HEK293 (cell line): ENCODE measurements around the gene JOSD2.

Experiments
- CTCF ChIA-PET: fragments of 350-600 bp; formaldehyde crosslinking; extraction: SDS; loops from one replicate; lab custom pipeline; 2021; ENCODE audit warnings: antibody characterized with exemption; lab: Yijun Ruan, JAX
- POLR2A ChIA-PET: fragments of 300-600 bp; formaldehyde crosslinking; extraction: SDS; loops from one replicate; lab custom pipeline; 2020; ENCODE audit warnings: antibody characterized with exemption, inconsistent platforms; lab: Yijun Ruan, JAX
- H3K27ac ChIP-seq: fragments of 200-500 bp; sonication (Bioruptor generic); 2 replicates; pipeline ENCODE4 v1.5.1; 2014; ENCODE audit warnings: low read depth, low read length, control low read depth, inconsistent platforms; ENCODE audit errors: extremely low read depth
- H3K36me3 ChIP-seq, 2 experiments: fragments of 200-500 bp in 1 of 2; sonication (Bioruptor generic) in 1 of 2; 1 replicate in 1 of 2; 2 replicates in 1 of 2; pipeline ENCODE4 v1.5.1; 2014 to 2017; ENCODE audit warnings: inconsistent platforms in 2 of 2, low read length in 2 of 2; ENCODE audit not compliant: control insufficient read depth in 2 of 2, insufficient read depth in 1 of 2
- H3K4me1 ChIP-seq: fragments of 200-500 bp; sonication (Bioruptor generic); 2 replicates; pipeline ENCODE4 v1.5.1; 2014; ENCODE audit warnings: mild to moderate bottlenecking, low read length, inconsistent platforms; ENCODE audit not compliant: control insufficient read depth, insufficient read depth
- H3K4me3 ChIP-seq: 2 replicates; pipeline ENCODE4 v1.5.1; 2011; ENCODE audit warnings: low read depth, mild to moderate bottlenecking, control low read depth, low read length, moderate library complexity
- H3K9me3 ChIP-seq: fragments of 200-500 bp; sonication (Bioruptor generic); 2 replicates; pipeline ENCODE4 v1.5.1; 2014; ENCODE audit warnings: low read depth, low read length, inconsistent platforms; ENCODE audit not compliant: control insufficient read depth, insufficient read depth
- GLIS1 ChIP-seq: fragments of 450-650 bp; formaldehyde crosslinking; IDR thresholded peaks from 2 replicates; pipeline ENCODE4 v1.5.1; 2016; ENCODE audit warnings: missing biosample characterization, missing genetic modification characterization
- SETDB1 ChIP-seq: IDR thresholded peaks from one replicate; pipeline ENCODE4 v1.6.1; 2017; ENCODE audit warnings: mild to moderate bottlenecking, low read length, moderate library complexity, mixed read lengths; ENCODE audit not compliant: insufficient read length
- TRIM28 ChIP-seq: IDR thresholded peaks from 2 replicates; pipeline ENCODE4 v1.6.1; 2011; ENCODE audit warnings: low read length, control low read depth, borderline replicate concordance
- ZFHX2 ChIP-seq: fragments of 450-650 bp; formaldehyde crosslinking; conservative IDR thresholded peaks from 2 replicates; pipeline ENCODE4 v1.5.1; 2016; ENCODE audit warnings: missing biosample characterization, missing genetic modification characterization
- ZFP41 ChIP-seq: fragments of 450-650 bp; formaldehyde crosslinking; IDR thresholded peaks from 2 replicates; pipeline ENCODE4 v1.5.1; 2016; ENCODE audit warnings: missing biosample characterization, missing genetic modification characterization, borderline replicate concordance
- ZIC2 ChIP-seq: fragments of 450-650 bp; formaldehyde crosslinking; IDR thresholded peaks from 2 replicates; pipeline ENCODE4 v1.5.1; 2016; ENCODE audit warnings: missing biosample characterization, missing genetic modification characterization
- ZNF10 ChIP-seq: fragments of 450-650 bp; formaldehyde crosslinking; IDR thresholded peaks from 2 replicates; pipeline ENCODE4 v1.5.1; 2017; ENCODE audit warnings: missing biosample characterization, missing genetic modification characterization
- ZNF248 ChIP-seq: fragments of 450-650 bp; formaldehyde crosslinking; IDR thresholded peaks from 2 replicates; pipeline ENCODE4 v1.5.1; 2017; ENCODE audit warnings: missing biosample characterization, missing genetic modification characterization
- ZNF366 ChIP-seq: fragments of 450-650 bp; formaldehyde crosslinking; conservative IDR thresholded peaks from 2 replicates; pipeline ENCODE4 v1.5.1; 2016; ENCODE audit warnings: missing biosample characterization, missing genetic modification characterization
- ZNF426 ChIP-seq: fragments of 450-650 bp; formaldehyde crosslinking; IDR thresholded peaks from 2 replicates; pipeline ENCODE4 v1.5.1; 2017; ENCODE audit warnings: missing biosample characterization, missing genetic modification characterization, mild to moderate bottlenecking, inconsistent platforms, moderate library complexity
- ZNF624 ChIP-seq: fragments of 450-650 bp; formaldehyde crosslinking; IDR thresholded peaks from 2 replicates; pipeline ENCODE4 v1.5.1; 2017; ENCODE audit warnings: missing biosample characterization, missing genetic modification characterization
- ZNF629 ChIP-seq: fragments of 450-650 bp; formaldehyde crosslinking; IDR thresholded peaks from 2 replicates; pipeline ENCODE4 v1.5.1; 2017; ENCODE audit warnings: missing biosample characterization, missing genetic modification characterization
- ZNF791 ChIP-seq: fragments of 450-650 bp; formaldehyde crosslinking; IDR thresholded peaks from 2 replicates; pipeline ENCODE4 v1.5.1; 2016; ENCODE audit warnings: missing biosample characterization, missing genetic modification characterization
- ZNF792 ChIP-seq: fragments of 450-650 bp; formaldehyde crosslinking; IDR thresholded peaks from 2 replicates; pipeline ENCODE4 v1.5.1; 2016; ENCODE audit warnings: missing biosample characterization, missing genetic modification characterization
- TF ChIP-seq, protein P1 (sequence below): fragments of 450-650 bp; formaldehyde crosslinking; IDR thresholded peaks from 2 replicates; pipeline ENCODE4; 2016; ENCODE audit warnings: missing biosample characterization, missing genetic modification characterization
- TF ChIP-seq, protein P2 (sequence below): fragments of 450-650 bp; formaldehyde crosslinking; IDR thresholded peaks from 2 replicates; pipeline ENCODE4 v1.5.1; 2016; ENCODE audit warnings: missing biosample characterization, missing genetic modification characterization, borderline replicate concordance
- TF ChIP-seq, protein P3 (sequence below): fragments of 450-650 bp; formaldehyde crosslinking; IDR thresholded peaks from 2 replicates; pipeline ENCODE4 v1.5.1; 2016; ENCODE audit warnings: missing biosample characterization, missing genetic modification characterization
- TF ChIP-seq, protein P4 (sequence below): fragments of 450-650 bp; formaldehyde crosslinking; IDR thresholded peaks from 2 replicates; pipeline ENCODE4 v1.5.1; 2017; ENCODE audit warnings: missing biosample characterization, missing genetic modification characterization

The JOSD2 gene

DNA sequence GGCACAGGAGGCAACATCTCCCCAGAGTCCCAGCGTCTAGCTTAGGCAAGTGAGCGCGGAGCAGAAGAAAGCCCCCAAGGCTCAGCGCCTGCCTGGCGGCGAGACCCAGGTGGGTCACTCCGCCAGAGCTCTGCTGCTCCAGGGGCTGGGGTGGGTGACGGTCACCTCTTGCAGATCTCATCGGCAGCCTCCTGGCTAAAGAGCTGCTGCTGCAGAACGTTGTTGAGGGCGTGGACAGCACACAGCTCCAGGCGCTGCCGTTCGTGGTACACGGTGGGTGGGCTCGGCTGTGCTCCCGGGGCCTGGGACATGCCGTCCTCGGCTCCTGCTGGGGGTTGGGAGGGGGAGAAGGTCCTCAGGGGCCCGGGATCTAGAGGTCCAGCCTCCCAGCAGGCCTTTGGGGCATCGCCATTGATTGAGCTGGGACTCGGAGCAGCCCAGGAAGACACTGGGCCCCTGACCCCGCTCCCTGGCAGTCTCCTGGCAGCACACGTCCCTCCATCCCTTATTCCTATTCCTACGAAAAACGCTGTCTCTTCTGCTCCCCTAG is 795 bp downstream of the JOSD2 start:
- TF ChIP-seq ZNF366 (tag by site-specific recombination) (0 out of 2 replicates have a peak, but pooled peaks have one; percentile 41), ZFHX2 (no peak)
- Histone ChIP-seq H3K27ac (peak overlapping the region; percentile 18; the same call in 1 of the 2 replicates), H3K9me3 (no peaks in the 10 kb centered on the region), H3K36me3 (no peaks in the 10 kb centered on the region; a peak in 1 of 3 replicates), H3K4me3 (peak overlapping the region; percentile 64), H3K4me1 (peaks cover 5% of the 10 kb centered on the region)
- POLR2A ChIA-PET = interaction anchor here (1.1 to 1.7 kb wide), 3 partner anchors 13 to 295 kb away, joined by 3 to 8 read pairs (median 4); partner anchors contain the start of gene POLD1
- CTCF ChIA-PET = interaction anchor here (0.9 to 1.7 kb wide), 4 partner anchors 27 to 50 kb away, joined by 3 to 5 read pairs (median 3); no protein-coding TSS in a partner anchor

DNA sequence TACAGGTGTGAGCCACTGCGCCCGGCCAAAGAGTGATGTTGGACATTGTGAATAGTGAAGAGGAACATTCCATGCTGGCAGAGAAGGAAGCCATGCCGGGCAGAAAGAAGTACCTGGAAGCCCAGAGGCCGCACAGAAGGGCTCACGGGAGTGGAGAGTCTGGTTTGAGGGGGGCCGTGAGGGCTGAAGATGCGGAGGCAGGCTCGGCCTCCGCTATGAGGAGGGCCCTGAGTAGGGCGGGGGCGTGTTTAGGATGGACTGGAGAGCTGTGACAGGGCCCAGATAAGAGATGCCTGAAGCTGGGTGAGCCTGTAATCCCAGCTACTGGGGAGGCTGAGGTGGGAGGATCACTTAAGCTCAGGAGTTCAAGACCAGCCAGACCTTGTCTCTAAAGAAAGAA is 1.6 kb downstream of the JOSD2 start:
- H3K4me3 ChIP-seq = no peak overlapping the region
- H3K9me3 ChIP-seq = no peaks in the 10 kb centered on the region
- H3K36me3 ChIP-seq = no peaks in the 10 kb centered on the region; a peak in 1 of 3 replicates
- CTCF ChIA-PET = interaction anchor here (0.7 to 1.6 kb wide), 3 partner anchors 28 to 362 kb away, joined by 3 to 5 read pairs (median 3); no protein-coding TSS in a partner anchor
- H3K4me1 ChIP-seq = peaks cover 5% of the 10 kb centered on the region
- POLR2A ChIA-PET = interaction anchor here (0.6 to 1.1 kb wide), 3 partner anchors 125 to 1680 kb away, joined by 3 to 6 read pairs (median 3); partner anchors contain the start of gene POLD1
- TF ChIP-seq ZNF426 (tag by site-specific recombination) (no peak), ZIC2 (tag by site-specific recombination) (no peak)
- TF ChIP-seq, all 188 proteins: peak for 0
- H3K27ac ChIP-seq = no peak overlapping the region

DNA sequence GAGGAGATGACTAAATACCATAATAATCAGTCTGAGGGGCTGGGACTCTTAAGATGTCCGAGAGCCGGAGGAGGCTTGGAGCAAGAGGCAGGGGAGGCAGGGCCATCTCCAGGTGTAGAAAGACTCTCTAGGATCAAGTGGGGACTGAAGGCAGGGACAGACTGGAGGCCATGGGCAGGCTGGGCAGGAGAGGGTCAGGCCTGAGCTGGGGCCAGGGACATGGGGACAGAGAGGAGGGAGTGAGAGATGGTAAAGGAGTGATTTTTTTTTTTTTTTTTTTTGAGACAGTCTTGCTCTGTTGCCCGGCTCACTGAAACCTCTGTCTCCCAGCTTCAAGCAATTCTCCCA is 2.2 kb downstream of the JOSD2 start:
- CTCF ChIA-PET = interaction anchor here (0.7 to 1.6 kb wide), 2 partner anchors 28 to 361 kb away, joined by 3 to 5 read pairs; no protein-coding TSS in a partner anchor
- TF ChIP-seq ZNF248 = no peak
- no peak for TF ChIP-seq GLIS1 (tag by site-specific recombination)
- no peak for TF ChIP-seq ZNF10 (tag by site-specific recombination)
- TF ChIP-seq TRIM28 = no peak
- TF ChIP-seq ZNF624 = no peak
- TF ChIP-seq, protein P1, sequence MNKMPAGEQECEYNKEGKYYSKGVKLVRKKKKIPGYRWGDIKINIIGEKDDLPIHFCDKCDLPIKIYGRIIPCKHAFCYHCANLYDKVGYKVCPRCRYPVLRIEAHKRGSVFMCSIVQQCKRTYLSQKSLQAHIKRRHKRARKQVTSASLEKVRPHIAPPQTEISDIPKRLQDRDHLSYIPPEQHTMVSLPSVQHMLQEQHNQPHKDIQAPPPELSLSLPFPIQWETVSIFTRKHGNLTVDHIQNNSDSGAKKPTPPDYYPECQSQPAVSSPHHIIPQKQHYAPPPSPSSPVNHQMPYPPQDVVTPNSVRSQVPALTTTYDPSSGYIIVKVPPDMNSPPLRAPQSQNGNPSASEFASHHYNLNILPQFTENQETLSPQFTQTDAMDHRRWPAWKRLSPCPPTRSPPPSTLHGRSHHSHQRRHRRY (tag by site-specific recombination) = no peak
- TF ChIP-seq, protein P2, sequence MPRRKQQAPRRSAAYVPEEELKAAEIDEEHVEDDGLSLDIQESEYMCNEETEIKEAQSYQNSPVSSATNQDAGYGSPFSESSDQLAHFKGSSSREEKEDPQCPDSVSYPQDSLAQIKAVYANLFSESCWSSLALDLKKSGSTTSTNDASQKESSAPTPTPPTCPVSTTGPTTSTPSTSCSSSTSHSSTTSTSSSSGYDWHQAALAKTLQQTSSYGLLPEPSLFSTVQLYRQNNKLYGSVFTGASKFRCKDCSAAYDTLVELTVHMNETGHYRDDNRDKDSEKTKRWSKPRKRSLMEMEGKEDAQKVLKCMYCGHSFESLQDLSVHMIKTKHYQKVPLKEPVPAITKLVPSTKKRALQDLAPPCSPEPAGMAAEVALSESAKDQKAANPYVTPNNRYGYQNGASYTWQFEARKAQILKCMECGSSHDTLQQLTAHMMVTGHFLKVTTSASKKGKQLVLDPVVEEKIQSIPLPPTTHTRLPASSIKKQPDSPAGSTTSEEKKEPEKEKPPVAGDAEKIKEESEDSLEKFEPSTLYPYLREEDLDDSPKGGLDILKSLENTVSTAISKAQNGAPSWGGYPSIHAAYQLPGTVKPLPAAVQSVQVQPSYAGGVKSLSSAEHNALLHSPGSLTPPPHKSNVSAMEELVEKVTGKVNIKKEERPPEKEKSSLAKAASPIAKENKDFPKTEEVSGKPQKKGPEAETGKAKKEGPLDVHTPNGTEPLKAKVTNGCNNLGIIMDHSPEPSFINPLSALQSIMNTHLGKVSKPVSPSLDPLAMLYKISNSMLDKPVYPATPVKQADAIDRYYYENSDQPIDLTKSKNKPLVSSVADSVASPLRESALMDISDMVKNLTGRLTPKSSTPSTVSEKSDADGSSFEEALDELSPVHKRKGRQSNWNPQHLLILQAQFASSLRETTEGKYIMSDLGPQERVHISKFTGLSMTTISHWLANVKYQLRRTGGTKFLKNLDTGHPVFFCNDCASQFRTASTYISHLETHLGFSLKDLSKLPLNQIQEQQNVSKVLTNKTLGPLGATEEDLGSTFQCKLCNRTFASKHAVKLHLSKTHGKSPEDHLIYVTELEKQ (tag by site-specific recombination) = no peak
- TF ChIP-seq, protein P3, sequence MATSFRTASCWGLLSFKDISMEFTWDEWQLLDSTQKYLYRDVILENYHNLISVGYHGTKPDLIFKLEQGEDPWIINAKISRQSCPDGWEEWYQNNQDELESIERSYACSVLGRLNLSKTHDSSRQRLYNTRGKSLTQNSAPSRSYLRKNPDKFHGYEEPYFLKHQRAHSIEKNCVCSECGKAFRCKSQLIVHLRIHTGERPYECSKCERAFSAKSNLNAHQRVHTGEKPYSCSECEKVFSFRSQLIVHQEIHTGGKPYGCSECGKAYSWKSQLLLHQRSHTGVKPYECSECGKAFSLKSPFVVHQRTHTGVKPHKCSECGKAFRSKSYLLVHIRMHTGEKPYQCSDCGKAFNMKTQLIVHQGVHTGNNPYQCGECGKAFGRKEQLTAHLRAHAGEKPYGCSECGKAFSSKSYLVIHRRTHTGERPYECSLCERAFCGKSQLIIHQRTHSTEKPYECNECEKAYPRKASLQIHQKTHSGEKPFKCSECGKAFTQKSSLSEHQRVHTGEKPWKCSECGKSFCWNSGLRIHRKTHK (tag by site-specific recombination) = no peak
- no peak for TF ChIP-seq SETDB1
- no peak for TF ChIP-seq ZNF792 (tag by site-specific recombination)
- no peak for TF ChIP-seq ZNF629 (tag by site-specific recombination)
- TF ChIP-seq, protein P4, sequence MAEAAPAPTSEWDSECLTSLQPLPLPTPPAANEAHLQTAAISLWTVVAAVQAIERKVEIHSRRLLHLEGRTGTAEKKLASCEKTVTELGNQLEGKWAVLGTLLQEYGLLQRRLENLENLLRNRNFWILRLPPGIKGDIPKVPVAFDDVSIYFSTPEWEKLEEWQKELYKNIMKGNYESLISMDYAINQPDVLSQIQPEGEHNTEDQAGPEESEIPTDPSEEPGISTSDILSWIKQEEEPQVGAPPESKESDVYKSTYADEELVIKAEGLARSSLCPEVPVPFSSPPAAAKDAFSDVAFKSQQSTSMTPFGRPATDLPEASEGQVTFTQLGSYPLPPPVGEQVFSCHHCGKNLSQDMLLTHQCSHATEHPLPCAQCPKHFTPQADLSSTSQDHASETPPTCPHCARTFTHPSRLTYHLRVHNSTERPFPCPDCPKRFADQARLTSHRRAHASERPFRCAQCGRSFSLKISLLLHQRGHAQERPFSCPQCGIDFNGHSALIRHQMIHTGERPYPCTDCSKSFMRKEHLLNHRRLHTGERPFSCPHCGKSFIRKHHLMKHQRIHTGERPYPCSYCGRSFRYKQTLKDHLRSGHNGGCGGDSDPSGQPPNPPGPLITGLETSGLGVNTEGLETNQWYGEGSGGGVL = no peak
- TF ChIP-seq ZFP41 (tag by site-specific recombination) = no peak
- no peak for TF ChIP-seq ZNF791
- Histone ChIP-seq H3K36me3 (no peaks in the 10 kb centered on the region; a peak in 1 of 3 replicates), H3K4me1 (peaks cover 5% of the 10 kb centered on the region), H3K4me3 (no peak overlapping the region), H3K27ac (no peak overlapping the region), H3K9me3 (no peaks in the 10 kb centered on the region)
- POLR2A ChIA-PET = interaction anchor here (0.6 to 1.1 kb wide), 4 partner anchors 125 to 1681 kb away, joined by 3 to 8 read pairs (median 4); partner anchors contain the start of gene POLD1
